Left ventricle myocardium inferior (tissue), 1 donor: ENCODE results near the gene DSG3. TPM values are rescaled to one million over a fixed set of nuclear protein-coding genes. Genes with fewer than 3 reads are reported as not detected.
A peak's percentile ranks its signal among the peaks of the same experiment; 100 is the strongest.

Source experiments
- DNase-seq: peaks from one replicate; pipeline ENCODE4 v3.0.0-alpha.2; 2020
- H3K27ac ChIP-seq: fragments of 200-600 bp; replicated peaks from 2 replicates; pipeline ENCODE4 v1.8.0; 2021
- H3K27me3 ChIP-seq: fragments of 200-600 bp; 2 replicates; pipeline ENCODE4 v1.8.0; 2021; ENCODE audit warnings: low read depth
- H3K36me3 ChIP-seq: fragments of 200-600 bp; 2 replicates; pipeline ENCODE4 v1.8.0; 2021
- H3K4me1 ChIP-seq: fragments of 200-600 bp; 2 replicates; pipeline ENCODE4 v1.8.0; 2021
- H3K4me3 ChIP-seq: fragments of 200-600 bp; 2 replicates; pipeline ENCODE4 v1.8.0; 2021; ENCODE audit warnings: mild to moderate bottlenecking, moderate library complexity
- H3K9me3 ChIP-seq: fragments of 200-600 bp; replicated peaks from 2 replicates; pipeline ENCODE4 v1.8.0; 2021
- CTCF ChIP-seq: fragments of 200-600 bp; IDR thresholded peaks from 2 replicates; pipeline ENCODE4 v1.8.0; 2021; ENCODE audit warnings: antibody characterized with exemption, mild to moderate bottlenecking, borderline replicate concordance
- intact Hi-C: fragments of 100-400 bp; cut with micrococcal nuclease; formaldehyde crosslinking; loops from one replicate; pipeline ENCODE4 v1.11.0; 2022
- total RNA-seq: library from RNA; stranded (reverse); fragmentation: NEBNext Ultra II Directional; extraction: Animal tissue kit (Norgen Biotek cat#: 25700); gene quantifications from one replicate; pipeline ENCODE4 v1.2.1, GENCODE V29; 2021
- donor health status: DM: no; HTN: yes; CAD: no; lungs with severe emphysema.

Gene DSG3
- total RNA-seq, 1 donor from 2014 or later = not detected

- H3K4me3 ChIP-seq = no peak overlapping the region
- intact Hi-C loops = no loop called here
- no peaks in the 10 kb centered on the region for H3K9me3 ChIP-seq
- no peaks in the 10 kb centered on the region for H3K36me3 ChIP-seq
- no peaks in the 10 kb centered on the region for H3K4me1 ChIP-seq
- H3K27ac ChIP-seq = no peak overlapping the region
- no peaks in the 10 kb centered on the region for H3K27me3 ChIP-seq
- TF ChIP-seq CTCF = no peak
- DNase-seq = no peak
Measured at GRCh38 chr18:31417850-31418249, 29.7 kb upstream of the DSG3 start.

- H3K36me3 ChIP-seq = no peaks in the 10 kb centered on the region
- TF ChIP-seq CTCF = no peak
- no peaks in the 10 kb centered on the region for H3K9me3 ChIP-seq
- intact Hi-C loops = no loop called here
- no peak overlapping the region for H3K27ac ChIP-seq
- DNase-seq = no peak
- no peak overlapping the region for H3K4me3 ChIP-seq
- no peaks in the 10 kb centered on the region for H3K4me1 ChIP-seq
- H3K27me3 ChIP-seq = no peaks in the 10 kb centered on the region
Measured at GRCh38 chr18:31419457-31419932, 28.0 kb upstream of the DSG3 start.

- no peaks in the 10 kb centered on the region for H3K36me3 ChIP-seq
- H3K4me3 ChIP-seq = no peak overlapping the region
- TF ChIP-seq CTCF = no peak
- H3K4me1 ChIP-seq = no peaks in the 10 kb centered on the region
- no peak overlapping the region for H3K27ac ChIP-seq
- H3K27me3 ChIP-seq = no peaks in the 10 kb centered on the region
- no peaks in the 10 kb centered on the region for H3K9me3 ChIP-seq
- no peak for DNase-seq
- intact Hi-C loops = no loop called here
Measured at GRCh38 chr18:31420032-31420431, 27.5 kb upstream of the DSG3 start.

GRCh38 chr18:31420524-31420923, 27.0 kb upstream of the DSG3 start:
- no peak overlapping the region for H3K4me3 ChIP-seq
- H3K9me3 ChIP-seq = no peaks in the 10 kb centered on the region
- H3K36me3 ChIP-seq = no peaks in the 10 kb centered on the region
- H3K4me1 ChIP-seq = no peaks in the 10 kb centered on the region
- no peaks in the 10 kb centered on the region for H3K27me3 ChIP-seq
- no peak for DNase-seq
- no peak for TF ChIP-seq CTCF
- intact Hi-C loops = no loop called here
- no peak overlapping the region for H3K27ac ChIP-seq

GRCh38 chr18:31424383-31424988, 23.1 kb upstream of the DSG3 start:
- Histone ChIP-seq H3K4me1 (no peaks in the 10 kb centered on the region), H3K27me3 (no peaks in the 10 kb centered on the region), H3K36me3 (no peaks in the 10 kb centered on the region), H3K9me3 (no peaks in the 10 kb centered on the region), H3K4me3 (no peak overlapping the region), H3K27ac (no peak overlapping the region)
- DNase-seq = no peak
- TF ChIP-seq CTCF = peak; percentile 63
- intact Hi-C loops = no loop called here

- Histone ChIP-seq H3K9me3 (peaks cover 2% of the 10 kb centered on the region), H3K4me3 (no peak overlapping the region), H3K27me3 (no peaks in the 10 kb centered on the region), H3K4me1 (no peaks in the 10 kb centered on the region), H3K36me3 (no peaks in the 10 kb centered on the region), H3K27ac (no peak overlapping the region)
- no peak for DNase-seq
- no peak for TF ChIP-seq CTCF
- intact Hi-C loops = no loop called here
Measured at GRCh38 chr18:31426021-31426420, 21.5 kb upstream of the DSG3 start.
